ENCODE results near the gene DNMT3A. TPM values are rescaled to one million over a fixed set of nuclear protein-coding genes. Genes with fewer than 3 reads are reported as not detected.

Gene DNMT3A
- total RNA-seq, 1 experiment from 2014 or later = 8.0 TPM

DNA sequence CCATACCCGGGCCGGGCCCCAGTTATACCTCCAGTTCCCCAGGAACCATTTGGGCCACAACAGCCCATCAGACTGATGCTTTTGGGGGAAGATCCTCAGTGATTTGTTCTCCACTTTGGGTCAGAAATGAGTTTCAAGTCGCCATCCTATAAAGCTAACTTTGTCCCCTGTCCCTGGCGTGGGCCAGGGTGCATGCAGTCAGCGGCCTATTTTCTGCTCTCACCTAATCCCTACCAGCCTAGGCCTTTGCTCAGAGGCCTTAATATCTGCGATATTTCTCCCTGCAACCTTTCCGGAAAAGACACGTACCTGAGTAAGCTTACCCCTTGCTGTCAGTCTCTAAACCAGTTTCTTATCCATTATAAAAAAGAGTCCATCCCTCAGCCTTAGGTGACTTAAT is 7.2 kb downstream of the DNMT3A start:
- Mint-ChIP-seq H3K4me1 (ENCODE audit: insufficient read depth, unreplicated experiment) (no peaks in the 10 kb centered on the region), H3K27ac (ENCODE audit: low read depth, unreplicated experiment) (no peak overlapping the region), H3K4me3 (ENCODE audit: unreplicated experiment) (no peak overlapping the region), H3K36me3 (ENCODE audit: insufficient read depth, unreplicated experiment) (no peaks in the 10 kb centered on the region), H3K9me3 (ENCODE audit: unreplicated experiment) (no peaks in the 10 kb centered on the region), H3K27me3 (ENCODE audit: insufficient read depth, unreplicated experiment) (no peaks in the 10 kb centered on the region)
- intact Hi-C loops (cut with micrococcal nuclease) = no loop called here
- POLR2A ChIA-PET = no interaction called here
- CTCF ChIA-PET = interaction anchor here (0.7 to 1.2 kb wide), 3 partner anchors 8 to 28 kb away, joined by 3 to 5 read pairs (median 3); no protein-coding TSS in a partner anchor
- TF ChIP-seq, protein P1, sequence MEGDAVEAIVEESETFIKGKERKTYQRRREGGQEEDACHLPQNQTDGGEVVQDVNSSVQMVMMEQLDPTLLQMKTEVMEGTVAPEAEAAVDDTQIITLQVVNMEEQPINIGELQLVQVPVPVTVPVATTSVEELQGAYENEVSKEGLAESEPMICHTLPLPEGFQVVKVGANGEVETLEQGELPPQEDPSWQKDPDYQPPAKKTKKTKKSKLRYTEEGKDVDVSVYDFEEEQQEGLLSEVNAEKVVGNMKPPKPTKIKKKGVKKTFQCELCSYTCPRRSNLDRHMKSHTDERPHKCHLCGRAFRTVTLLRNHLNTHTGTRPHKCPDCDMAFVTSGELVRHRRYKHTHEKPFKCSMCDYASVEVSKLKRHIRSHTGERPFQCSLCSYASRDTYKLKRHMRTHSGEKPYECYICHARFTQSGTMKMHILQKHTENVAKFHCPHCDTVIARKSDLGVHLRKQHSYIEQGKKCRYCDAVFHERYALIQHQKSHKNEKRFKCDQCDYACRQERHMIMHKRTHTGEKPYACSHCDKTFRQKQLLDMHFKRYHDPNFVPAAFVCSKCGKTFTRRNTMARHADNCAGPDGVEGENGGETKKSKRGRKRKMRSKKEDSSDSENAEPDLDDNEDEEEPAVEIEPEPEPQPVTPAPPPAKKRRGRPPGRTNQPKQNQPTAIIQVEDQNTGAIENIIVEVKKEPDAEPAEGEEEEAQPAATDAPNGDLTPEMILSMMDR (IDR thresholded peaks at IDR 0.05; ENCODE audit: unreplicated experiment) = no peak
- no peak for DNase-seq (ENCODE audit: unreplicated experiment)
- BruUV-seq (replicated peaks) = no TSS peak

GRCh38 chr2:25333981-25334380 is 7.7 kb downstream of the DNMT3A start:
- TF ChIP-seq, protein P1 (IDR thresholded peaks at IDR 0.05; ENCODE audit: unreplicated experiment) = no peak
- Mint-ChIP-seq H3K9me3 (ENCODE audit: unreplicated experiment) (no peaks in the 10 kb centered on the region), H3K4me1 (ENCODE audit: insufficient read depth, unreplicated experiment) (no peaks in the 10 kb centered on the region), H3K27ac (ENCODE audit: low read depth, unreplicated experiment) (no peak overlapping the region), H3K36me3 (ENCODE audit: insufficient read depth, unreplicated experiment) (no peaks in the 10 kb centered on the region), H3K4me3 (ENCODE audit: unreplicated experiment) (no peak overlapping the region), H3K27me3 (ENCODE audit: insufficient read depth, unreplicated experiment) (no peaks in the 10 kb centered on the region)
- CTCF ChIA-PET = interaction anchor here (0.7 to 1.2 kb wide), 3 partner anchors 9 to 28 kb away, joined by 3 to 5 read pairs (median 3); no protein-coding TSS in a partner anchor
- POLR2A ChIA-PET = no interaction called here
- no peak for DNase-seq (ENCODE audit: unreplicated experiment)
- BruUV-seq (replicated peaks) = no TSS peak
- intact Hi-C loops (cut with micrococcal nuclease) = no loop called here

DNA sequence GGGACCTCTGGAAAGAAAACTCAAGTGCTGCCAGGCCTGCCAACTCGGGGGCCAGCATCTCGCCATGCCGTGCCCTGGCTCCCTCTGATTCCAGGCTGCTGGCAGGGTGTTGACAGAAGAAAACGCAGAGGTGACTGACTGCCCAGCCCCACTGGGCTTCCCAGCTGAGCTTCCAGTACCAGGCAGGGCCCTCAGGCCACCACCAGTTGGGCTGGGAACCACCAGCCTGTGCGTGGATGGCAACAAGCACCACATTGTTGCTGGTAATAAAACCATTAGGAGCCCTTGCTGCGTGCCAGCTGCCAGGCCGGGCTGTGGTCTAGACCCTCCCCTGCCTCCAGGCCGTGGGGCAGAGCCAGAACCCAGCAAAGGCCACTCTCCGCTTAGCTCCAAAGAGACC is 9.2 kb downstream of the DNMT3A start:
- H3K36me3 Mint-ChIP-seq (ENCODE audit: insufficient read depth, unreplicated experiment) = peaks cover 5% of the 10 kb centered on the region
- no peaks in the 10 kb centered on the region for H3K27me3 Mint-ChIP-seq (ENCODE audit: insufficient read depth, unreplicated experiment)
- no peaks in the 10 kb centered on the region for H3K4me1 Mint-ChIP-seq (ENCODE audit: insufficient read depth, unreplicated experiment)
- no peak overlapping the region for H3K4me3 Mint-ChIP-seq (ENCODE audit: unreplicated experiment)
- DNase-seq (ENCODE audit: unreplicated experiment) = no peak
- POLR2A ChIA-PET = no interaction called here
- H3K9me3 Mint-ChIP-seq (ENCODE audit: unreplicated experiment) = peaks cover 4% of the 10 kb centered on the region
- TF ChIP-seq, protein P1 (IDR thresholded peaks at IDR 0.05; ENCODE audit: unreplicated experiment) = no peak
- no TSS peak for BruUV-seq (replicated peaks)
- CTCF ChIA-PET = no interaction called here
- H3K27ac Mint-ChIP-seq (ENCODE audit: low read depth, unreplicated experiment) = no peak overlapping the region
- intact Hi-C loops (cut with micrococcal nuclease) = no loop called here

DNA sequence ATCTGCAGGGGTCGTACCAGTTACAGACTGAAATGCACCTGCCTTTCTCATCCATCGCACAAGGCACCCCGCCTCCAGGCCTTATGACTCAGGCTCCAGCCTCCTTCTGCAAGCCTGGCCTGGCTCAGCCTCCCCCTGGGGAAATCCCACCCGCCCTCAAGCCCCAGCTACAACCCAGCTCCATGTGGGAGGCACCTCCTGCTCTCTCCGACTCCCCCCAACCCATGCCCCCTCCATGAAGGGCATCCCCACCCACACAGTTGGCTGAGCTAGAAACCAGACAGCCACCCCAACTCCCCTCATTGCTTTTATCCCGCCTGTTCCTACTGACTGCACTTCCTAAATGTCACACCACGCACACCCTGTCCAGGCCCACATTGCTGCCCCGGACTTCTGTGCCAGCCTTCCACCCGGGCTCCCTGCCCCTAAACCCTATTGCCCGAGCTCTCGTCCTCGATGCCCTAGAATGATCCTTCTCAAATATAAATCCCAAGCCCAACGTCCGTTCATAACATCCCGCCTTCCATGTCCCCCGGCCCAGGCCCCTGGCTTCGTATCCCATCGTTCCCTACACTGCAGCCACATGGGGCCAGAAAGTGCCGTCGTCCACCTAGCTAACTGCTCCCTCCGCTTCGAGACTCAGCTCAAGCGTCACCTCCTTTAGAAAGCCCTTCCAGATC is 9.9 kb downstream of the DNMT3A start:
- no TSS peak for BruUV-seq (replicated peaks)

More for the DNA sequence above, 9.9 kb downstream of the DNMT3A start:
- H3K27me3 Mint-ChIP-seq (ENCODE audit: insufficient read depth, unreplicated experiment) = no peaks in the 10 kb centered on the region
- POLR2A ChIA-PET = no interaction called here
- no peak overlapping the region for H3K27ac Mint-ChIP-seq (ENCODE audit: low read depth, unreplicated experiment)
- intact Hi-C loops (cut with micrococcal nuclease) = no loop called here
- H3K4me3 Mint-ChIP-seq (ENCODE audit: unreplicated experiment) = no peak overlapping the region
- peaks cover 7% of the 10 kb centered on the region for H3K36me3 Mint-ChIP-seq (ENCODE audit: insufficient read depth, unreplicated experiment)
- TF ChIP-seq, protein P1 (IDR thresholded peaks at IDR 0.05; ENCODE audit: unreplicated experiment) = no peak
- no peaks in the 10 kb centered on the region for H3K4me1 Mint-ChIP-seq (ENCODE audit: insufficient read depth, unreplicated experiment)
- CTCF ChIA-PET = interaction anchor here (0.6 to 1.0 kb wide), 2 partner anchors 11 to 77 kb away, joined by 3 read pairs; no protein-coding TSS in a partner anchor
- peaks cover 8% of the 10 kb centered on the region for H3K9me3 Mint-ChIP-seq (ENCODE audit: unreplicated experiment)
- no peak for DNase-seq (ENCODE audit: unreplicated experiment)
